H1 (cell line): ENCODE data around the gene OR2T27. TPM values are rescaled to one million over a fixed set of nuclear protein-coding genes. Genes with fewer than 3 reads are reported as not detected.

Experiments
- CTCF ChIA-PET: fragments of 300-600 bp; sonication (Branson Sonifier 250); formaldehyde crosslinking; loops from one replicate; lab custom pipeline; 2021; ENCODE audit not compliant: partially characterized antibody; lab: Charles Lee
- POLR2A ChIA-PET: fragments of 300-600 bp; sonication (Branson Sonifier 250); formaldehyde crosslinking; loops from one replicate; lab custom pipeline; 2021; ENCODE audit warnings: inconsistent platforms; ENCODE audit not compliant: partially characterized antibody; lab: Charles Lee
- DNase-seq, 2 experiments: peaks; one replicate each; pipeline versions ENCODE4 v3.0.0 to v3.0.0-alpha.2; 2010 to 2022; ENCODE audit warnings: low spot score in 2 of 2, low read depth in 1 of 2, mixed read lengths in 1 of 2
- FAIRE-seq: peaks from 2 replicates; lab custom pipeline; 2011; peaks lifted over from hg19 to GRCh38; lab: Jason Lieb, UNC
- H2AFZ ChIP-seq: 2 replicates; pipeline ENCODE4 v1.8.1; 2012; ENCODE audit warnings: low read length, inconsistent platforms
- H2AK5ac ChIP-seq: 2 replicates; pipeline ENCODE4 v1.6.1; 2013; ENCODE audit warnings: low read depth, low read length
- H2BK120ac ChIP-seq: replicated peaks from 2 replicates; pipeline ENCODE3; 2013; ENCODE audit warnings: low read depth, low read length, inconsistent platforms
- H2BK12ac ChIP-seq: 2 replicates; pipeline ENCODE4 v1.6.1; 2013; ENCODE audit warnings: low read depth, low read length
- H2BK15ac ChIP-seq: 2 replicates; pipeline ENCODE4 v1.6.1; 2013; ENCODE audit warnings: low read length
- H2BK20ac ChIP-seq: 2 replicates; pipeline ENCODE4 v1.6.1; 2013; ENCODE audit warnings: low read length
- H2BK5ac ChIP-seq: 2 replicates; pipeline ENCODE4 v1.6.1; 2013; ENCODE audit warnings: low read depth, low read length
- H3K14ac ChIP-seq: 2 replicates; pipeline ENCODE4 v1.6.1; 2013; ENCODE audit warnings: inconsistent platforms; ENCODE audit not compliant: insufficient read length
- H3K18ac ChIP-seq: 2 replicates; pipeline ENCODE4 v1.6.1; 2013; ENCODE audit warnings: low read length; ENCODE audit errors: extremely low read depth
- H3K23ac ChIP-seq: 2 replicates; pipeline ENCODE4 v1.6.1; 2013; ENCODE audit warnings: inconsistent platforms; ENCODE audit not compliant: insufficient read length
- H3K23me2 ChIP-seq: 2 replicates; pipeline ENCODE4 v1.6.1; 2013; ENCODE audit warnings: low read depth, low read length
- H3K27ac ChIP-seq: 2 replicates; pipeline ENCODE4 v1.6.1; 2011; ENCODE audit warnings: low read depth, low read length, inconsistent platforms
- H3K27me3 ChIP-seq, 4 experiments: replicated peaks in 1 of 4; 1 replicate in 1 of 4; 2 replicates in 3 of 4; pipeline versions ENCODE4 v1.6.1 to v1.8.1; 2011 to 2013; ENCODE audit warnings: low read length in 3 of 4, mild to moderate bottlenecking in 3 of 4, inconsistent platforms in 2 of 4, mixed read lengths in 2 of 4, moderate library complexity in 1 of 4; ENCODE audit not compliant: control insufficient read depth in 3 of 4, insufficient read depth in 3 of 4; ENCODE audit errors: extremely low read depth in 1 of 4
- H3K36me3 ChIP-seq, 4 experiments: 2 replicates each; pipeline versions ENCODE4 v1.6.1 to v1.8.1; 2011 to 2013; ENCODE audit warnings: mild to moderate bottlenecking in 4 of 4, low read length in 3 of 4, moderate library complexity in 2 of 4, control low read depth in 1 of 4, inconsistent platforms in 1 of 4; ENCODE audit not compliant: insufficient read depth in 4 of 4, control insufficient read depth in 2 of 4
- H3K4ac ChIP-seq: replicated peaks from 2 replicates; pipeline ENCODE3; 2013; ENCODE audit warnings: low read length, low read depth, mixed read lengths, inconsistent platforms; ENCODE audit not compliant: insufficient read length
- H3K4me1 ChIP-seq, 4 experiments: replicated peaks in 1 of 4; 1 replicate in 1 of 4; 2 replicates in 3 of 4; pipeline versions ENCODE4 v1.6.1 to v1.8.1; 2011 to 2013; ENCODE audit warnings: low read length in 3 of 4, inconsistent platforms in 2 of 4, mixed read lengths in 1 of 4; ENCODE audit not compliant: insufficient read depth in 4 of 4, control insufficient read depth in 3 of 4
- H3K4me2 ChIP-seq, 2 experiments: 2 replicates each; pipeline versions ENCODE4 v1.6.1 to v1.8.1; 2011 to 2013; ENCODE audit warnings: low read depth in 2 of 2, low read length in 2 of 2, control low read depth in 1 of 2, inconsistent platforms in 1 of 2, mild to moderate bottlenecking in 1 of 2; ENCODE audit not compliant: insufficient read depth in 1 of 2
- H3K4me3 ChIP-seq, 4 experiments: fragments of 200-600, 300-600 bp in 1 of 4; sonication (generic), shearing (Covaris generic), sonication (Bioruptor Twin) in 1 of 4; 2 replicates each; pipeline versions ENCODE4 v1.5.1 to v1.8.1; 2011 to 2016; ENCODE audit warnings: low read length in 4 of 4, low read depth in 3 of 4, control low read depth in 2 of 4, inconsistent platforms in 2 of 4, mild to moderate bottlenecking in 2 of 4, mixed read lengths in 1 of 4, moderate library complexity in 1 of 4; ENCODE audit not compliant: insufficient read depth in 2 of 4; ENCODE audit errors: extremely low read depth in 1 of 4
- H3K56ac ChIP-seq: replicated peaks from 2 replicates; pipeline ENCODE3; 2013; ENCODE audit warnings: low read depth, mild to moderate bottlenecking, mixed read lengths, low read length, inconsistent platforms; ENCODE audit not compliant: insufficient read length
- H3K79me1 ChIP-seq: 2 replicates; pipeline ENCODE4 v1.6.1; 2013; ENCODE audit warnings: low read depth, low read length, control low read depth
- H3K79me2 ChIP-seq, 2 experiments: 2 replicates each; pipeline versions ENCODE4 v1.6.1 to v1.8.1; 2012 to 2013; ENCODE audit warnings: low read length in 2 of 2, mild to moderate bottlenecking in 2 of 2, inconsistent platforms in 1 of 2; ENCODE audit not compliant: insufficient read depth in 2 of 2, control insufficient read depth in 1 of 2
- H3K9ac ChIP-seq, 4 experiments: replicated peaks in 1 of 4; 1 replicate in 1 of 4; 2 replicates in 3 of 4; pipeline versions ENCODE4 v1.6.1 to v1.8.1; 2011 to 2013; ENCODE audit warnings: low read depth in 3 of 4, low read length in 3 of 4, control low read depth in 2 of 4, mild to moderate bottlenecking in 2 of 4, moderate library complexity in 2 of 4, inconsistent platforms in 1 of 4; ENCODE audit errors: extremely low read depth in 1 of 4
- H3K9me3 ChIP-seq, 2 experiments: 2 replicates each; pipeline versions ENCODE4 v1.6.1 to v1.8.1; 2012 to 2013; ENCODE audit warnings: mild to moderate bottlenecking in 2 of 2, moderate library complexity in 2 of 2, control low read depth in 1 of 2, inconsistent platforms in 1 of 2, low read depth in 1 of 2, low read length in 1 of 2, mixed read lengths in 1 of 2; ENCODE audit not compliant: insufficient read depth in 2 of 2
- H4K20me1 ChIP-seq, 2 experiments: replicated peaks in 1 of 2; 2 replicates each; pipeline versions ENCODE3 to v1.8.1; 2011 to 2013; ENCODE audit warnings: inconsistent platforms in 2 of 2, low read length in 2 of 2, mild to moderate bottlenecking in 1 of 2; ENCODE audit not compliant: insufficient read depth in 2 of 2, control insufficient read depth in 1 of 2
- H4K5ac ChIP-seq: 2 replicates; pipeline ENCODE4 v1.6.1; 2013; ENCODE audit warnings: low read length, low read depth, mixed read lengths, inconsistent platforms; ENCODE audit not compliant: insufficient read length
- H4K8ac ChIP-seq: 2 replicates; pipeline ENCODE4 v1.8.0; 2013; ENCODE audit warnings: mild to moderate bottlenecking, moderate library complexity, low read length, inconsistent platforms; ENCODE audit not compliant: insufficient read depth; ENCODE audit errors: extremely low read depth
- H4K91ac ChIP-seq: replicated peaks from 2 replicates; pipeline ENCODE3; 2013; ENCODE audit warnings: low read length, mixed read lengths, inconsistent platforms; ENCODE audit not compliant: insufficient read length
- ATF3 ChIP-seq: IDR thresholded peaks from 2 replicates; pipeline ENCODE4 v1.6.1; 2011; ENCODE audit warnings: low read depth, mild to moderate bottlenecking, low read length; ENCODE audit not compliant: insufficient read depth
- CBX5 ChIP-seq: fragments of 300-800, 300-1000 bp; sonication (generic); IDR thresholded peaks from 2 replicates; pipeline ENCODE4 v1.7.1; 2016; ENCODE audit warnings: antibody characterized with exemption, low read length, low read depth
- CBX8 ChIP-seq: fragments of 300-800, 300-1000 bp; sonication (generic); IDR thresholded peaks from 2 replicates; pipeline ENCODE4 v1.7.1; 2016; ENCODE audit warnings: low read depth, low read length, borderline replicate concordance
- CHD1 ChIP-seq: IDR thresholded peaks from 2 replicates; pipeline ENCODE4 v1.6.1; 2012; ENCODE audit warnings: low read depth, low read length, improper control_type of control experiment
- KDM5A ChIP-seq: fragments of 200-600 bp; IDR thresholded peaks from 2 replicates; pipeline ENCODE4 v1.7.1; 2012; ENCODE audit warnings: mild to moderate bottlenecking, low read length, inconsistent platforms, mixed read lengths
- WGBS, 2 experiments: shearing (Covaris generic) in 1 of 2; methylation state at CpG; one replicate each; pipeline versions ENCODE4 v1.1.6 to v1.1.7; 2013 to 2015; ENCODE audit warnings: low lambda C conversion rate in 2 of 2, mixed read lengths in 2 of 2, inconsistent platforms in 1 of 2, low coverage in 1 of 2, missing lambda C conversion rate in 1 of 2; ENCODE audit not compliant: insufficient replicate concordance in 2 of 2, insufficient coverage in 1 of 2, insufficient read length in 1 of 2; ENCODE audit errors: extremely low coverage in 1 of 2, missing lambda C conversion rate in 1 of 2; 5-methylcytosine and 5-hydroxymethylcytosine counted together
- polyA plus RNA-seq, 7 experiments: library from polyadenylated mRNA; depleted of rRNA in 3 of 7; stranded (reverse) in 5 of 7; unstranded in 2 of 7; fragments of >200 nt in 5 of 7; fragments of 200-250 nt in 2 of 7; gene quantifications; 1 replicate in 5 of 7; 2 replicates in 1 of 7; 4 replicates in 1 of 7; pipeline versions ENCODE4 v1.2.1 to v1.2.3, GENCODE V29; 2011 to 2013; ENCODE audit warnings: missing spikeins in 2 of 7, mixed read lengths in 2 of 7
- total RNA-seq: library from RNA; stranded (reverse); fragmentation: NEBNext Ultra II Directional; extraction: Animal tissue kit (Norgen Biotek cat#: 25700); gene quantifications from 2 replicates; pipeline ENCODE4 v1.2.1, GENCODE V29; 2021

Gene OR2T27
- total and polyA plus RNA-seq, 2 of the 8 experiments (the other 6 are each of a cell fraction or from before 2014, with no cell fraction given): not detected

GRCh38 chr1:248625166-248625565 is 30.2 kb downstream of the OR2T27 start:
- no peak overlapping the region for H2AK5ac ChIP-seq
- ChIA-PET CTCF (no interaction called here), POLR2A (interaction anchor here (0.8 kb wide), 1 partner anchor 196 kb away, joined by 3 read pairs; no protein-coding TSS in a partner anchor)
- no peak overlapping the region for H3K9ac ChIP-seq
- H4K5ac ChIP-seq: no peak overlapping the region
- no peak overlapping the region for H4K91ac ChIP-seq
- no peak overlapping the region for H3K18ac ChIP-seq
- H2BK15ac ChIP-seq: no peak overlapping the region
- no peak overlapping the region for H2BK12ac ChIP-seq
- no peak overlapping the region for H3K14ac ChIP-seq
- no peak overlapping the region for H3K4me3 ChIP-seq
- no peaks in the 10 kb centered on the region for H3K79me1 ChIP-seq
- H2BK5ac ChIP-seq: no peak overlapping the region
- H2BK20ac ChIP-seq: no peak overlapping the region
- no peaks in the 10 kb centered on the region for H3K23me2 ChIP-seq
- H2AFZ ChIP-seq: no peak overlapping the region
- H3K4ac ChIP-seq: no peak overlapping the region
- WGBS, 2 experiments: 53% methylated on average over 4 of the region's 4 CpGs; no CpG with 5 or more reads in 1 of the 2 experiments
- no peak overlapping the region for H3K23ac ChIP-seq
- no peak overlapping the region for H2BK120ac ChIP-seq
- H3K27ac ChIP-seq: no peak overlapping the region
- H3K9me3 ChIP-seq: peaks cover 66 to 82% of the 10 kb centered on the region in 2 experiments
- no peaks in the 10 kb centered on the region for H3K4me1 ChIP-seq
- H4K20me1 ChIP-seq: no peaks in the 10 kb centered on the region
- no peaks in the 10 kb centered on the region for H3K27me3 ChIP-seq
- FAIRE-seq (no peak), DNase-seq (no peak)
- H3K4me2 ChIP-seq: no peak overlapping the region
- no peaks in the 10 kb centered on the region for H3K79me2 ChIP-seq
- H4K8ac ChIP-seq: no peak overlapping the region
- H3K56ac ChIP-seq: no peak overlapping the region
- H3K36me3 ChIP-seq: no peaks in the 10 kb centered on the region
- TF ChIP-seq CBX5 (no peak), ATF3 (no peak), CHD1 (no peak), CBX8 (no peak), KDM5A (no peak)
